ENCODE measurements around the gene NKD1.
"Not testable (repeated sequence)": the region's sequence is repeated elsewhere in the genome, so short reads cannot be mapped to it uniquely, and the experiment has no call there.

The NKD1 gene

DNA sequence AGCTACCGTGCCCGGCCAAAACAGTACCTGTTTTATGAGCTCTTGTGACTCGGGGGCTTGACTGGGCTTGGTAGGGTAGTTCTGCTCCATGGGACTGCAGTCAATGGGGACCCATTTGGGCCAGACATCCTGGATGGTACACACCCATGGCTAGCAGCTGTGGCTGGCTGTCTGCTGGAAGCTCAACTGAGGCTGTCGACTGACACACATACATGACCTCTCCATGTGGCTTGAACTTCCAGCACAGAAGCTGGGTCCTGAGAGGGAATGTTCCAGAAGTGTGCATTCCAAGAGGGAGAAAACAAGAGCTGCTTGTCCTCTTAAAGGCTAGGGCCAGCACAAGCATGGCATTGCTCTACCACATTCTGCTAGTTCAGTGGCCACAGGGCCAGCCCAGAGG lies 14.9 kb upstream of the NKD1 start:
- Histone ChIP-seq H3K27me3 (ENCODE audit: control insufficient read depth, insufficient read depth, low read length) (no peaks in the 10 kb centered on the region), H3K9ac (ENCODE audit: low read depth, low read length) (no peak overlapping the region), H3K4me3 (ENCODE audit: low read depth, low read length) (no peak overlapping the region), H3K9me3 (ENCODE audit: control insufficient read depth, insufficient read depth, low read length) (peaks cover 4% of the 10 kb centered on the region), H3K36me3 (ENCODE audit: control insufficient read depth, insufficient read depth, low read length) (no peaks in the 10 kb centered on the region), H3K4me1 (ENCODE audit: control insufficient read depth, insufficient read depth, low read length) (no peaks in the 10 kb centered on the region)

DNA sequence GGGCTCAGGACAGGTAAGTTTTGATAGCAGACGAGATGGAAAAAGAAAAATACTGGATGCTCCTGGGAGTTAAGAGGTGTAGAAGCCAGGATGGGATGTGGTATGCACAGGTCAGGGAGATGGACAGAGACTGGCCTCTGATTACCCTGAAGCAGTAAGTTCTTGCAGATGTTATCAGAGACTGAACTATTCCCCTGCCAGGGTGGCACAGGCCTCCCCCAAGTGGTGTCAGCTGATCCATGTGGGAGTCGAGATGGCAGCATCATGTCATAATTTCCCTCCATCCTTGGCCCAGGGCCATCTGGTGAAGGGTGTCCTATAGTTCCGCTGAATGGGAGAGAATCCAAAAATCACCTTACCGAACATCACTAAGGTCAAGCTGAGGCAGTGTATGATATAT lies 14.1 kb upstream of the NKD1 start:
- Histone ChIP-seq H3K4me1 (ENCODE audit: control insufficient read depth, insufficient read depth, low read length) (no peaks in the 10 kb centered on the region), H3K36me3 (ENCODE audit: control insufficient read depth, insufficient read depth, low read length) (no peaks in the 10 kb centered on the region), H3K4me3 (ENCODE audit: low read depth, low read length) (no peak overlapping the region), H3K9ac (ENCODE audit: low read depth, low read length) (no peak overlapping the region), H3K9me3 (ENCODE audit: control insufficient read depth, insufficient read depth, low read length) (peaks cover 4% of the 10 kb centered on the region), H3K27me3 (ENCODE audit: control insufficient read depth, insufficient read depth, low read length) (no peaks in the 10 kb centered on the region)

DNA sequence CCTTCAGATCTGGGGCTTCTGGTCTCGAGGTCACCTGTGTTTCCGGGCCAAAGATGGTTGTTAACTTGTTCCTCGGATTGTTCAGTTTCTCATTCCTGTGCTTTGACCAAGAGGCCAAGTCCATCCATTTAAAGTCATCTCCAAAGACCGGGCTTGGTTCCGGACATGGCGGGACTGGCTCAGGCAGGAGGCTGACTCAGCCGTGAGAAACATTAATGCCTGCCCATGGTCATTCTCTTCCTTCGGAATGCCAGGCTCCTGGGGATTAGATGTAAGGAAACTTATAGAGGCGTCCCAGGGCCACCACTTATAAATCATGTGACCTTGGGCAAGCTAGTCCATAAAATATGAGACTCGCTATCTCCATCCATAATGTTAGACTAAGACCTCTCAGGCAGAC lies 13.6 kb upstream of the NKD1 start:
- H3K4me1 ChIP-seq (ENCODE audit: control insufficient read depth, insufficient read depth, low read length): no peaks in the 10 kb centered on the region
- H3K4me3 ChIP-seq (ENCODE audit: low read depth, low read length): no peak overlapping the region
- H3K9ac ChIP-seq (ENCODE audit: low read depth, low read length): no peak overlapping the region
- no peaks in the 10 kb centered on the region for H3K27me3 ChIP-seq (ENCODE audit: control insufficient read depth, insufficient read depth, low read length)
- H3K36me3 ChIP-seq (ENCODE audit: control insufficient read depth, insufficient read depth, low read length): no peaks in the 10 kb centered on the region
- no peaks in the 10 kb centered on the region for H3K9me3 ChIP-seq (ENCODE audit: control insufficient read depth, insufficient read depth, low read length)

DNA sequence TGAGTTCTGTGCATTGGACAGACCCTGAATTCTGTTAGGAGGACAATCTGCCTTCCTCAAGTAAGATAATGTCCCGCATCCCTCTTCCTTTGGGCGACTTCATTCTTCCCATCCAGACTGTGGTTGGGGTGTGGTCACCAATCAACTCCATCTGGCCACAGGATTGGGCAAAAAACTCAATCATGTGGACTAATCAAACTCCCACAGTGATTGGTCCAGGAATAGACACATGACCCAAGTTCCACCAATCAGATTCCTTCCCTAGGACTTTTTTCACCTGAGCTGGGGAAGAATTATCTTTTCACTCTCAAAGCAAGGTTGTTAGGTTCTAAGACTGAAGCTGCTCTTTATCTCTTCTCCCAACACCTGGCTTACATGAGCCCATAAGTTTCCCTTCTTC lies 13.2 kb upstream of the NKD1 start:
- Histone ChIP-seq H3K36me3 (ENCODE audit: control insufficient read depth, insufficient read depth, low read length) (no peaks in the 10 kb centered on the region), H3K9ac (ENCODE audit: low read depth, low read length) (no peak overlapping the region), H3K4me1 (ENCODE audit: control insufficient read depth, insufficient read depth, low read length) (no peaks in the 10 kb centered on the region), H3K9me3 (ENCODE audit: control insufficient read depth, insufficient read depth, low read length) (no peaks in the 10 kb centered on the region), H3K27me3 (ENCODE audit: control insufficient read depth, insufficient read depth, low read length) (no peaks in the 10 kb centered on the region), H3K4me3 (ENCODE audit: low read depth, low read length) (no peak overlapping the region)

DNA sequence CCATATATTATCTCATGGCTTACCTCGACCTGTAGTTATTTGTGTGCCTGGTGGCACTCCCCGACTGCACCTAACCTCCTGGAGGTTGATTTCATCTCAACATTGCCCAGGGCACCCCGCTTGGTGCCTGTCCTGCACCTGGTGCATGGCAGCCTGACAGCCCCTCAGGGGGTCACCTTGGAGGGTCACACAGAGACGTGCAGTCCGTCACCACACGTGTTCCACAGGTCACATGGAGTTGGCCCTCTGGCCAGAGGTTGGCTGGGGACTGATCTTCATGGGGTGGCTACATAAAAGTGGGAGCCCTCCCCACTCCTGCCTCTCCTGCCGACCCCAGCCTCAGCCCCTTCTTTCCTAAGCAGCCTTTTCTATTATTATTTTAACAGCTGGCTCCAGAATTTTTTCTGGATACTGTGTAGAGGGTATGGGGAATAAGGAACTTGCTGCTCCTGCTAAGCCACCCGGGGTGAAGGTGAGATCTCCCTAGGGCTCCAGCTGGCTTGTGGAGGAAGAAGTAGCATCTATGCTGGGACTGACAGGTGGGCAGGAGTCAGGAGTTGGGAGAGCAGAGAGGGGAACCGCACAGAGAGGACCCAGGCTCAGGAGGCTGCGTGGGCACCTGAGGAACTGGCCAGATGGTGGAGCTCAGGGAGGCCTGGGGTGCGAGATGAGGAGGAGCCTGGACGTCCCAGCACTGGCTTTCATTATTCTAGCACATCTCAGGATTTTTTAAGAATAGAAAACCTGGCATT lies 12.5 kb upstream of the NKD1 start:
- no peaks in the 10 kb centered on the region for H3K36me3 ChIP-seq (ENCODE audit: control insufficient read depth, insufficient read depth, low read length)
- H3K27me3 ChIP-seq (ENCODE audit: control insufficient read depth, insufficient read depth, low read length): no peaks in the 10 kb centered on the region
- H3K4me3 ChIP-seq (ENCODE audit: low read depth, low read length): no peak overlapping the region
- H3K9ac ChIP-seq (ENCODE audit: low read depth, low read length): no peak overlapping the region
- H3K9me3 ChIP-seq (ENCODE audit: control insufficient read depth, insufficient read depth, low read length): no peaks in the 10 kb centered on the region
- H3K4me1 ChIP-seq (ENCODE audit: control insufficient read depth, insufficient read depth, low read length): no peaks in the 10 kb centered on the region

DNA sequence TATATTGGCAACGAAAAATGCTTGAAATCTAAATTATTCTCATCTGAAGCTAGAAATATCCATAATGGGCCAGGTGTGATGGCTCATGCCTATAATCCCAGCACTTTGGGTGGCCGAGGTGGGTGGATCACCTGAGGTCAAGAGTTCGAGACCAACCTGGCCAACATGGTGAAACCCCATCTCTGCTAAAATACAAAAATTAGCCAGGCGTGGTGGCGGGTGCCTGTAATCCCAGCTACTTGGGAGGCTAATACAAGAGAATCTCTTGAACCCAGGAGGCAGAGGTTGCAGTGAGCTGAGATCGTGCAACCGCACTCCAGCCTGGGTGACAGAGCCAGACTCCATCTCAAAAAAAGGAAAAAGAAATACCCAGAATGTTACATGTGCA lies 11.9 kb upstream of the NKD1 start:
- H3K4me1 ChIP-seq (ENCODE audit: control insufficient read depth, insufficient read depth, low read length); H3K36me3 ChIP-seq (ENCODE audit: control insufficient read depth, insufficient read depth, low read length); H3K27me3 ChIP-seq (ENCODE audit: control insufficient read depth, insufficient read depth, low read length); H3K9ac ChIP-seq (ENCODE audit: low read depth, low read length); H3K9me3 ChIP-seq (ENCODE audit: control insufficient read depth, insufficient read depth, low read length); H3K4me3 ChIP-seq (ENCODE audit: low read depth, low read length): not testable (repeated sequence)

DNA sequence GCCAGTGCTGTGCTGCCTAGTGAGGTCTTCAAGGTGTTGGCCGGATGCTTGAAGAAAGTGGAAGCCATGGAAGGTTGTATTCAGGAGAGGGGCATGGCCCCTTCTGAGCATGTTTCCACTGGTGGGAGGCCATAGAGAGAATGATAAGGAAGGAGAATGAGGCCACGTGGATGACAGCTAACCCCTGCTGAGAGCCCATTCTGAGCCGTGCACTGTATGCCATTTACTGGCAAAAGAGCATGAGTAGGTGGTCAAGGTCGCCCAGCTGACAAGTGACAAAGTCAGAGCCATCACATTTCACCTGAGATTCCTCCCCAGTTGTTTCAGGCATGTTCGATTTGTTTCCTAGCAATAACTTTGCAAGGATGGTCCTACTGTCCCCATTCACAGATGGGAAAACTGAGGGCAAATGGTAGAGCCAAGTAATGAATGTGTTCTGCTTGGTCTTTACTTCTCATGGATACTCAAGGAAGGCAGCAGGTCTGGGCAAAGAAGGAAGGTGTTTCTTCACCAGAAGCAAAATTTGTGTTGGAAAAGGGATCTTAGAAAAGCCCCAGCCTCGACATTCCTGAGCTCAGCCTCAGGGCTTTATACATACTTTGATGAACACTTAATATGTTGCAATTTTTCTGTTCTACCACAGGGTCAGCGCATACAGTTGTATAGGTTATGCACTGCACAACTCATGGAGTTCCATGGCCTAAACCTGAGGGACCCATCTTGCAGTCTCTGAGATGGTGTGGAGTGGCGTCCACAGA lies 10.5 kb upstream of the NKD1 start:
- no peaks in the 10 kb centered on the region for H3K9me3 ChIP-seq (ENCODE audit: control insufficient read depth, insufficient read depth, low read length)
- H3K36me3 ChIP-seq (ENCODE audit: control insufficient read depth, insufficient read depth, low read length): no peaks in the 10 kb centered on the region
- no peaks in the 10 kb centered on the region for H3K4me1 ChIP-seq (ENCODE audit: control insufficient read depth, insufficient read depth, low read length)
- no peaks in the 10 kb centered on the region for H3K27me3 ChIP-seq (ENCODE audit: control insufficient read depth, insufficient read depth, low read length)
- no peak overlapping the region for H3K4me3 ChIP-seq (ENCODE audit: low read depth, low read length)
- H3K9ac ChIP-seq (ENCODE audit: low read depth, low read length): no peak overlapping the region

DNA sequence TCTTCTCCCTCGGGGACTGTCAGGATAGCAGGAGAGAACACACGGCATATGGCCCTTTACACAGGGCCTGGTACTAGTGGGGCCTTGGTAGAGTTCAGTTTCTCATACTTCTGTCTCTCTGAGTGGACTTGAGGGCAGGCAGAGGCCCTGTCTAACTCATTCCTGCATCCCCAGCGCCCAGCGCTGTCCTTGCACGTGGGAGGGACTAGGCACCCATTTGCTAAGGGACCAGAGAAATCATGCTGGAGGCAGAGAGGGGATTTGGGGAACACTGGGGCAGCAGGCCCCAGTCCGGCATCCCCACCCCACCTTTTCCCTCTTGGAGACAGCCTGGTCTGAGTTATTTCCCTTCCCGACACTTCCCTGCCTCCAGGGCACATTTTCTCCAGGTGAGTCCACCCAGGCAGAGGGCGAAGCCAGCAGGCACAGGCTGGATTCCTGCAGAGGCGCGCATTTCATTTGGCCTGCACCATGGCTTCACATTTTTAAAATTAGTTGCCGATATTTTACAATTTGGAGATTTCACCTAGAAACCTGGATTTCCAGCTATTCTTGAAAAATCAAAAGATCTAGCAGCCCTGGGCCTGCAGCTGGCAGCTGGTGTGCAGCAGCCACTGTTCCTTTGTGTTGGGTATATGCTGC lies 9.7 kb upstream of the NKD1 start:
- Histone ChIP-seq H3K4me1 (ENCODE audit: control insufficient read depth, insufficient read depth, low read length) (no peaks in the 10 kb centered on the region), H3K36me3 (ENCODE audit: control insufficient read depth, insufficient read depth, low read length) (no peaks in the 10 kb centered on the region), H3K9me3 (ENCODE audit: control insufficient read depth, insufficient read depth, low read length) (no peaks in the 10 kb centered on the region), H3K27me3 (ENCODE audit: control insufficient read depth, insufficient read depth, low read length) (peaks cover 2% of the 10 kb centered on the region), H3K9ac (ENCODE audit: low read depth, low read length) (no peak overlapping the region), H3K4me3 (ENCODE audit: low read depth, low read length) (no peak overlapping the region)

DNA sequence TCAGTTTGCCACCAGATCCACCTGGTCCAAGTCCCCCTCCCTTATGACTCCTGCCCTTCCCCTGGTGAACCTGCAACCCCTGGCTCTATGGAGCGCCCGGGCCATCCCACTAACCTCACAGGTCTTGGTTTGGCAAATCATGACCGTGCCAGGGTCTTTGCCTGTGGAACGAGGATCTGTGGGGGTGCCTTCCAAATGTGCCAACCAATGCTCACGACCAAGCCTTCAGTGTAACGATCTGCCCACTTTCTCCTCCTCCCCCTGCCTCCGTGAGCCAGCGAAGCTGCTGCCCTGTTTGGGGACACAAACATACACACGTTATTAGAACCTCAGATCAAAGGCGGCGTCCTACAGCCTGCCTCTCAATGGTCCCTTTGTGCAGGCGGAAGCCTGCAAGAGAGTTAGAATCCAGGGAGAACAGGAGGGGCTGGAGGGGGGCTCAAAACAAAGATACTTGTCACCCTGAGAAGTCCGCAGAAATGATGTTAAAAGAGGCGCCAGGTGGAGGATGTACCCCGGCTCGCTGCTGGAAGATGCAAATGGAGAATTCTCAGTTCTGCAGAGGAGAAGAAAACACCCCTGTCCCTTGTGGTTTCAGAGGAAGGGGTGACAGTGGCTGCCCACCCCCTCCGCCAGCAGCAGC lies 9.0 kb upstream of the NKD1 start:
- H3K9me3 ChIP-seq (ENCODE audit: control insufficient read depth, insufficient read depth, low read length): no peaks in the 10 kb centered on the region
- H3K4me1 ChIP-seq (ENCODE audit: control insufficient read depth, insufficient read depth, low read length): no peaks in the 10 kb centered on the region
- H3K9ac ChIP-seq (ENCODE audit: low read depth, low read length): no peak overlapping the region
- no peaks in the 10 kb centered on the region for H3K36me3 ChIP-seq (ENCODE audit: control insufficient read depth, insufficient read depth, low read length)
- no peak overlapping the region for H3K4me3 ChIP-seq (ENCODE audit: low read depth, low read length)
- peaks cover 4% of the 10 kb centered on the region for H3K27me3 ChIP-seq (ENCODE audit: control insufficient read depth, insufficient read depth, low read length)

DNA sequence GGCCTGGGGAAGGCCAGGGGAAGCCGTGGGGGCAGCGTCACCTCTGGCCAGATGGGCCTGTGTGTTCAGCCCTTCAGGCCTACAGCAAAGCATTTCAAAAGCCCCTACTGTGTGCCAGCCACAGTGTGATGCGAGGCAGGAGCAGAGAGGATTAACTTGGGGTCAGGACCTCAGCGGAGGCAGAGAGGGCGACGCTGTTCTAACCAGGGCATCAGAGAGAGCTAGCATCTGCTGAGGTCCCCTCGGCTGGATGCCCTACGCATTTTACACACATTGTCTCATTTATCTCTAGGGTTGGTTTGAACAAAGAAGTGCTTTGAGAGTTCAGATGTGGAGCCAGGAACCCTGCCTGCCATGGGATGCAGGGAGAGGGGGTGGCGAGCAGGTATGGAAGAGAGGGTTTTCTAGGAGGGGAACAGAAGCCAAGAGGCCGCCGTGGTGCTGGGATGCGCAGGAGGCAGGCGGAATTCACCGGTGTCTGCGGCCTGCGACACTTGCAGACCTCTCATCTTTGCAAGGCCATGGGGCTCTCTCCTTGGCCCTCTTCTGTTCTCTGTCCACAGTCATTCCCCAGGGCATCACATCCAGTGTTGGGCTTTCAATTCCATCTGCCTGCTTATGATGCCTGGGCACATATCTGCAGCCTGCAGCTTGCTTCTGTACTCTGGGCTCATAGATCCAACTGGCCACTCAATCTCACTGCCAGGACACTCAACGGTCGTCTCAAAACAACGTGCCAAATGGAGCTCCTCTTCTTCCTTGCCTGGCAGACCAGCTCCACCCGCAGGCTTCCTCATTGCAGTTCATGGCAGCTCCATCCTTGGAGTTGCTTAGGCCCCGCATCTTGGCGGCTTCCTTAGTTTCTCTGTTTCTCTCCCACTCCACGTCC lies 8.1 kb upstream of the NKD1 start:
- Histone ChIP-seq H3K27me3 (ENCODE audit: control insufficient read depth, insufficient read depth, low read length) (peaks cover 7% of the 10 kb centered on the region), H3K9ac (ENCODE audit: low read depth, low read length) (no peak overlapping the region), H3K36me3 (ENCODE audit: control insufficient read depth, insufficient read depth, low read length) (no peaks in the 10 kb centered on the region), H3K9me3 (ENCODE audit: control insufficient read depth, insufficient read depth, low read length) (no peaks in the 10 kb centered on the region), H3K4me1 (ENCODE audit: control insufficient read depth, insufficient read depth, low read length) (no peaks in the 10 kb centered on the region), H3K4me3 (ENCODE audit: low read depth, low read length) (no peak overlapping the region)

DNA sequence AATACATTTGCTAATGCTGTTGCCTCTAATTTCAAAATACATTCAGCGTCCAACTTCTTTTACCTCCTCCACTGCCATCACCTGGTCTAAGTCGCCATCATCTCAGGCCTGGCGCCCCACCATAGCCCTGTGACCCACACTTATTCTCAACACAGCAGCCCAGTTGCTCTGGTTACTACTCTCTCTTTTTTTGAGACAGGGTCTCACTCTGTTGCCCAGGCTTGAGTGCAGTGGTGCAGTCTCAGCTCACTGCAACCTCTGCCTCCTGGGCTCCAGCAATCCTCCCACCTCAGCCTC lies 7.5 kb upstream of the NKD1 start:
- Histone ChIP-seq H3K4me3 (ENCODE audit: low read depth, low read length) (no peak overlapping the region), H3K4me1 (ENCODE audit: control insufficient read depth, insufficient read depth, low read length) (no peaks in the 10 kb centered on the region), H3K9me3 (ENCODE audit: control insufficient read depth, insufficient read depth, low read length) (no peaks in the 10 kb centered on the region), H3K9ac (ENCODE audit: low read depth, low read length) (no peak overlapping the region), H3K27me3 (ENCODE audit: control insufficient read depth, insufficient read depth, low read length) (peaks cover 8% of the 10 kb centered on the region), H3K36me3 (ENCODE audit: control insufficient read depth, insufficient read depth, low read length) (no peaks in the 10 kb centered on the region)
